ENCODE data around the gene EGFLAM. TPM values are rescaled to one million over a fixed set of nuclear protein-coding genes. Genes with fewer than 3 reads are reported as not detected.

The EGFLAM gene
- total RNA-seq, 1 experiment from 2014 or later = not detected

- Histone ChIP-seq H3K27me3 (replicated peaks; ENCODE audit: control insufficient read depth, insufficient read depth, low read length) (no peaks in the 10 kb centered on the region; the same call in 1 of the 2 replicates), H3K4me3 (ENCODE audit: low read depth, low read length) (no peak overlapping the region), H3K9me3 (no peaks in the 10 kb centered on the region), H3K4me1 (no peaks in the 10 kb centered on the region), H3K36me3 (ENCODE audit: control insufficient read depth, insufficient read depth, low read length) (no peaks in the 10 kb centered on the region)
- intact Hi-C loops (cut with micrococcal nuclease; ENCODE audit: unreplicated experiment) = no loop called here
- H3K4me1 Mint-ChIP-seq (ENCODE audit: low read depth, unreplicated experiment) = no peaks in the 10 kb centered on the region
- no peak overlapping the region for H3K4me3 Mint-ChIP-seq (ENCODE audit: unreplicated experiment)
- H3K36me3 Mint-ChIP-seq (ENCODE audit: insufficient read depth, unreplicated experiment) = no peaks in the 10 kb centered on the region
- ChIA-PET POLR2A (no interaction called here), CTCF (no interaction called here)
- no peak for DNase-seq
- H3K27me3 Mint-ChIP-seq (ENCODE audit: insufficient read depth, unreplicated experiment) = peaks cover 20% of the 10 kb centered on the region
- H3K27ac Mint-ChIP-seq (ENCODE audit: unreplicated experiment) = no peak overlapping the region
- no peaks in the 10 kb centered on the region for H3K9me3 Mint-ChIP-seq (ENCODE audit: unreplicated experiment)
- no TSS peak for BruUV-seq (replicated peaks)
- TF ChIP-seq CTCF (IDR thresholded peaks at IDR 0.05; ENCODE audit: insufficient read depth in 1 of 2, low read depth in 1 of 2, low read length in 1 of 2, severe bottlenecking in 1 of 2, unreplicated experiment in 1 of 2) = no peak
Measured at GRCh38 chr5:38364825-38365224, 106.5 kb downstream of the EGFLAM start.

- TF ChIP-seq CTCF (IDR thresholded peaks at IDR 0.05; ENCODE audit: insufficient read depth in 1 of 2, low read depth in 1 of 2, low read length in 1 of 2, severe bottlenecking in 1 of 2, unreplicated experiment in 1 of 2) = no peak
- Mint-ChIP-seq H3K27me3 (ENCODE audit: insufficient read depth, unreplicated experiment) (peaks cover 20% of the 10 kb centered on the region), H3K36me3 (ENCODE audit: insufficient read depth, unreplicated experiment) (no peaks in the 10 kb centered on the region), H3K4me3 (ENCODE audit: unreplicated experiment) (no peak overlapping the region), H3K27ac (ENCODE audit: unreplicated experiment) (no peak overlapping the region), H3K9me3 (ENCODE audit: unreplicated experiment) (no peaks in the 10 kb centered on the region), H3K4me1 (ENCODE audit: low read depth, unreplicated experiment) (no peaks in the 10 kb centered on the region)
- intact Hi-C loops (cut with micrococcal nuclease; ENCODE audit: unreplicated experiment) = no loop called here
- DNase-seq = no peak
- ChIA-PET POLR2A (no interaction called here), CTCF (no interaction called here)
- no peaks in the 10 kb centered on the region for H3K27me3 ChIP-seq (replicated peaks; ENCODE audit: control insufficient read depth, insufficient read depth, low read length)
- no peaks in the 10 kb centered on the region for H3K4me1 ChIP-seq
- H3K9me3 ChIP-seq = no peaks in the 10 kb centered on the region
- H3K4me3 ChIP-seq (ENCODE audit: low read depth, low read length) = no peak overlapping the region
- BruUV-seq (replicated peaks) = no TSS peak
- H3K36me3 ChIP-seq (ENCODE audit: control insufficient read depth, insufficient read depth, low read length) = no peaks in the 10 kb centered on the region
Measured at GRCh38 chr5:38367410-38367809, 109.1 kb downstream of the EGFLAM start.

- no peak overlapping the region for H3K4me3 Mint-ChIP-seq (ENCODE audit: unreplicated experiment)
- no peaks in the 10 kb centered on the region for H3K36me3 Mint-ChIP-seq (ENCODE audit: insufficient read depth, unreplicated experiment)
- BruUV-seq (replicated peaks) = no TSS peak
- H3K27me3 Mint-ChIP-seq (ENCODE audit: insufficient read depth, unreplicated experiment) = peaks cover 20% of the 10 kb centered on the region
- Histone ChIP-seq H3K36me3 (ENCODE audit: control insufficient read depth, insufficient read depth, low read length) (no peaks in the 10 kb centered on the region), H3K27me3 (replicated peaks; ENCODE audit: control insufficient read depth, insufficient read depth, low read length) (no peaks in the 10 kb centered on the region), H3K4me1 (no peaks in the 10 kb centered on the region), H3K4me3 (ENCODE audit: low read depth, low read length) (no peak overlapping the region), H3K9me3 (no peaks in the 10 kb centered on the region)
- CTCF ChIA-PET = no interaction called here
- no peaks in the 10 kb centered on the region for H3K9me3 Mint-ChIP-seq (ENCODE audit: unreplicated experiment)
- no peak overlapping the region for H3K27ac Mint-ChIP-seq (ENCODE audit: unreplicated experiment)
- TF ChIP-seq CTCF (IDR thresholded peaks at IDR 0.05; ENCODE audit: insufficient read depth in 1 of 2, low read depth in 1 of 2, low read length in 1 of 2, severe bottlenecking in 1 of 2, unreplicated experiment in 1 of 2) = no peak
- POLR2A ChIA-PET = no interaction called here
- intact Hi-C loops (cut with micrococcal nuclease; ENCODE audit: unreplicated experiment) = no loop called here
- no peaks in the 10 kb centered on the region for H3K4me1 Mint-ChIP-seq (ENCODE audit: low read depth, unreplicated experiment)
- no peak for DNase-seq
Measured at GRCh38 chr5:38367966-38368365, 109.6 kb downstream of the EGFLAM start.

Data from Caco-2 (cell line).